ENCODE results near the gene FBXL17.

Gene FBXL17

DNA sequence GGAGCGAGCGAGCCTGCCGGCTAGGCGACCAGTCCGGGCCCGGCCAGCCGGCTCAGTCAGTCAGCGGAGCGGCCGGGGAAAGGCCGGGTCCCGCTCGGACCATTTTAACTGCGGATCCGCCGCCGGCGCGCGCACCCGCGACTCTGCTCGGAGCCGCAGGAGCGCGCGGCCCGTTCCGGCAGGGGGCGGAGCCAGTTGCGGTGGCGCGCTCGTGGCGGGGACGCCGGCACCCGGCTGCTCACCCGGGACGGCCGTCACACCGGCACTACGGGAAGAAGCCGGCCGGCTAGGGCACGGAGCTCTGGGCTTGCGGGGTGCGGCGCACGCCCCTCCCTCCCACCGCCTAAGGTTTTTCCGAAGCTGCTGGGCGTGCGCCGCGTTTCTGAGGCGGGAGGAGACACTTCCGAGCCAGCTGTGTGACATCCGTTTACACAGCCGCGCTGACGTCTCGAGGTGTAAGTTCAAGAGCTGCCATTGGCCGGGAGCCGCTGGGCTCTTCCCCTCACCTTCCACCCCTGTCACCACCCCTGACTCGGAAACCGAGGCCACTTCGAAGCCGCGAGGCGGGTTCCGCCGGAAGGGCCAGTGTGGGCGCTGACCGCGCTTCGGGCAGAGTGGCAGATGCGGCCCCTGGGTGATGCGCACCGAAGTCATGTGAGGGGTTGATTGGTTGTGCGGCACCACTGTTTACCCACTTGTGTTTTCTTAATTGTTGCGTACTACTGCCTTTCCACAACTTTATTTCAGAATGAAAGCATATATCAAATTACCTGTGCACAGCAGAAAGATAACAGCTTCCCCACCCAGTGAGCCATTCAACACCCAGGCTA lies at the start of gene FBXL17:
Gene FBXL17 (minus strand): TSS at position 145 of the 830 bp plus-strand sequence.
- peak within 1 kb of the TSS; percentile 97 for H3K27ac ChIP-seq

DNA sequence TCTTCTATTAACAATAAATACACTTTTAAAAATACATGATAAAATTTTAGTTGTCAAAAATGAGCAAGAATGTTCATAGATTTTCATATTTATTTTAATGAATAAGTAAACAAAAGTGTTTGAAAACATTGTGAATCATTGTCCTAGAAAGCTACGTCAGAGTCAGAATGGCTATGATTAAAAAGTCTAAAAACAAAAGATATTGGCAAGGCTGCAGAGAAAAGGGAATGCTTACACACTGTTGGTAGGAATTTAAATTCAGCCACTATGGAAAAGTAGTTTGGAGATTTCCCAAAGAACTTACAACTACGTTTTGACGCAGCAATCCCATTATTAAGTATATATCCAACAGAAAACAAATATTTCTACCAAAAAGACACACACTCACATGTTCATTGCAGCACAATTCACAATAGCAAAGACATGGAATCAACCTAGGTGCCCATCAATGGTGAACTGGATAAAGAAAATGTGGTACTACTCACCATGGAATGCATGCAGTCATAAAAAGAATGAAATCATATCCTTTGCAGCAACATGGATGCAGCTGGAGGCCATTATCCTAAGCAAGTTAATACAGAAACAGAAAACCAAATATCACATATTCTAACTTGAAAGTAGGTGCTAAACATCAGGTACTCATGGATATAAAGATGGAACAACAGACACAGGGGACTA lies 49.2 kb upstream of the FBXL17 start:
- H3K27ac ChIP-seq = no peak overlapping the region
- no peak for TF ChIP-seq ZFX (IDR thresholded peaks at IDR 0.05; ENCODE audit: borderline replicate concordance)
- TF ChIP-seq, protein P1, sequence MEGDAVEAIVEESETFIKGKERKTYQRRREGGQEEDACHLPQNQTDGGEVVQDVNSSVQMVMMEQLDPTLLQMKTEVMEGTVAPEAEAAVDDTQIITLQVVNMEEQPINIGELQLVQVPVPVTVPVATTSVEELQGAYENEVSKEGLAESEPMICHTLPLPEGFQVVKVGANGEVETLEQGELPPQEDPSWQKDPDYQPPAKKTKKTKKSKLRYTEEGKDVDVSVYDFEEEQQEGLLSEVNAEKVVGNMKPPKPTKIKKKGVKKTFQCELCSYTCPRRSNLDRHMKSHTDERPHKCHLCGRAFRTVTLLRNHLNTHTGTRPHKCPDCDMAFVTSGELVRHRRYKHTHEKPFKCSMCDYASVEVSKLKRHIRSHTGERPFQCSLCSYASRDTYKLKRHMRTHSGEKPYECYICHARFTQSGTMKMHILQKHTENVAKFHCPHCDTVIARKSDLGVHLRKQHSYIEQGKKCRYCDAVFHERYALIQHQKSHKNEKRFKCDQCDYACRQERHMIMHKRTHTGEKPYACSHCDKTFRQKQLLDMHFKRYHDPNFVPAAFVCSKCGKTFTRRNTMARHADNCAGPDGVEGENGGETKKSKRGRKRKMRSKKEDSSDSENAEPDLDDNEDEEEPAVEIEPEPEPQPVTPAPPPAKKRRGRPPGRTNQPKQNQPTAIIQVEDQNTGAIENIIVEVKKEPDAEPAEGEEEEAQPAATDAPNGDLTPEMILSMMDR (IDR thresholded peaks at IDR 0.05) = no peak

More for the DNA sequence above, at the start of gene FBXL17:
- TF ChIP-seq ZFX (IDR thresholded peaks at IDR 0.05; ENCODE audit: borderline replicate concordance) = no peak
- TF ChIP-seq, protein P1 (IDR thresholded peaks at IDR 0.05) = no peak

DNA sequence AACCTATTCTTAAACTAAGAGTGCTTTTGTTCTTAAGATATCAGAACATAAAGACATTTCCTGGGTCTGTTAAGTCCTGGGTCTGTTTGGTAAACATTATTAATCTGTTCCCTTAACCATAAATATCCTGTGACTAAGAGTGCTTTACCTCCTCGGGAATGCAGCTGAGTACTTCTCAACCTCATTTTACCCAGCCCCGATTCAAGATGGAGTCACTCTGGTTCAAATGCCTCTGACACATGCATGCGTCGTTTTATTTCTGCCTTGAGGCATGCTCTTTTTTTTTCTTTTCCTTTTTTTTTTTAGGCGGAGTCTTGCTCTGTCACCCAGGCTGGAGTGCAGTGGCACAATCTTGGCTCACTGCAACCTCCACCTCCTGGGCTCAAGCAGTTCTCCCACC lies 39.8 kb upstream of the FBXL17 start:
- H3K27ac ChIP-seq = no peak overlapping the region
- TF ChIP-seq, protein P1 (IDR thresholded peaks at IDR 0.05) = no peak
- TF ChIP-seq ZFX (IDR thresholded peaks at IDR 0.05; ENCODE audit: borderline replicate concordance) = no peak

DNA sequence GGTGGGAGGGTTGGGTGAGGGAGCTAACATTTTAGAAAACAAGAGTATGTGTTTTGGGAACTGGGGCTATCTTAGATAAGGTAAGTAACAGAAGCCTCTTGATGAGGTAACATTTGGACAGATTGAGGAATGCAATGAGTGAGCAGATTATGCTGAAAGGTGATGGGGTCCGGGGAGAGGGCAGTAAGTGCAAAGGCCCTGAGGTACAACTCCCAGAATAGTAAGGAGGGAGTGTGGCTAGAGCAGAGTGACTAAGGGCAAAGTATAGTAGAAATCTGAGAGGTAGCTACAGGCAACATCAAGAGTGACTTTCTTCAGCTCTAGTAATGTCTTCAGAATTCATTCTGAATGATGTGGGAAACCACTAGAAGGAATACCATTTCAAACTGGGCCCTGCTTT lies 38.9 kb upstream of the FBXL17 start:
- TF ChIP-seq, protein P1 (IDR thresholded peaks at IDR 0.05) = no peak
- no peak for TF ChIP-seq ZFX (IDR thresholded peaks at IDR 0.05; ENCODE audit: borderline replicate concordance)
- H3K27ac ChIP-seq = no peak overlapping the region

DNA sequence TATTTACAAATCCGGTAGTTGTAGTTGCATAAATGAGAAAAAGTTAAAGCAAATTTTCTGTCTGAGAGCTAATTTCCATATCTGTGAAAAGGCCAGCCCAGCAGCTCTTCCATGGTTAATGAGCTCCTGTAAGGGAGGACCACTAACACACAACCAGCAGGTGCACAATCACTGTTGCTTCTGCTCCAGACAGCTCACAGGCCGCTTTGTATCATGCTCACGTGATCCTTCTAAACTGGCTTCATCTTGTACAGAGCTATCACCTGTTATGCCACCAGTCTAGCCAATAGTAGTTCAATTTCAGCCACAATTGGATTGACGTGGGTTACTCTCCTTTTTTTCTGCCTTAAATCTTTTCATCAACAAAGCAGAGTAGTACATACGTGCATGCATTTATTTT lies 38.3 kb upstream of the FBXL17 start:
- TF ChIP-seq, protein P1 (IDR thresholded peaks at IDR 0.05) = no peak
- TF ChIP-seq ZFX (IDR thresholded peaks at IDR 0.05; ENCODE audit: borderline replicate concordance) = no peak
- no peak overlapping the region for H3K27ac ChIP-seq

DNA sequence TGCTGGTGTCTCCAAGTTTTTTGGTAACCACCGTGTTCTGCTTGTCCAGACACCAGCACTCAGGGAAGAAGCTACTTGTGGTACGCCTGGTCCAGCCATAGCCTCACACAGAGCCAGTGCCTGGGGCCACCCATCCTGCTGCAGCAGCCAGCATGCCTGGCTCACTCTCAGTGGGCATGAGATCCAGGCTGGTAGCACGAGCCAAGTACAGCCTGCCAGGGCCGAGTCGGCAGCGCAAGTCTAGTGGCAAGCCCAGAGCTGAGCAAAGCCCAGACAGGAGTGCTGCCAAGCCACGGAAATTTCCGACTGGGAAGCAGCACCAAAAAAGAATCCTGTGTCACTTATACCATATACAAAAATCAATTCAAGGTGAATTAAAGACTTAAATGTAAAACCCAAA lies 36.3 kb upstream of the FBXL17 start:
- no peak for TF ChIP-seq ZFX (IDR thresholded peaks at IDR 0.05; ENCODE audit: borderline replicate concordance)
- TF ChIP-seq, protein P1 (IDR thresholded peaks at IDR 0.05) = no peak
- H3K27ac ChIP-seq = no peak overlapping the region

DNA sequence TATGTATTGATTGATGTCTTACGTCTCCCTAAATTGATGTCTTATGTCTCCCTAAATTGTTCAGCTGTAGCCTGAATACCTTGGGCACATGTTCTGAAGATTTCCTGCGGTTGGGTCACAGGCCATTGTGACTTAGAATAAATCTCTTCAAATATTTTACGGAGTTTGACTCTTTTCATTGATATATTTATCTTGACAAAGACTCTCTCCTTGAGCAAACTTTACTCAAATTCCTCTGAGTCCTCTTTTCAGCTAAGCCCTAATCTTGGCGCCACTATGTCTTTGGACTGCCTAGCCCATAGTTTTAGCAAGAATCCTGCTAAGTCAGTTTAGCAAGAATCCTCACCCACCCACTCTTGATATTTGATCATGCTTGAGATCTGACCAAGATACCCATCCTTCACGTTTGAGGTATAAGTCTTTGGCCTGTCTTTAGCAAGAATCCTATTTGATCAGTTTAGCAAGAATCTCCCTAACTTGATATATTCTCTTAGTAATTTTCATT lies 35.3 kb upstream of the FBXL17 start:
- H3K27ac ChIP-seq = no peak overlapping the region
- TF ChIP-seq, protein P1 (IDR thresholded peaks at IDR 0.05) = no peak
- no peak for TF ChIP-seq ZFX (IDR thresholded peaks at IDR 0.05; ENCODE audit: borderline replicate concordance)

All from 22Rv1 (cell line).